Thyroid gland (tissue), 4 donors: ENCODE data around the gene SPATA13. TPM values are rescaled to one million over a fixed set of nuclear protein-coding genes. Genes with fewer than 3 reads are reported as not detected.

ENCODE experiments used
- DNase-seq, 2 donors: peaks; one replicate each; pipeline ENCODE4 v3.0.0-alpha.2; 2019
- H3K27ac ChIP-seq, 3 donors: fragments of 200-600 bp; sonication (generic); 1 replicate in 2 of 3; 2 replicates in 1 of 3; pipeline ENCODE4 v1.5.1; 2016 to 2019; ENCODE audit warnings: mild to moderate bottlenecking in 1 of 3, moderate library complexity in 1 of 3
- H3K27me3 ChIP-seq: fragments of 200-600 bp; sonication (generic); one replicate; pipeline ENCODE4 v1.5.1; 2019
- H3K36me3 ChIP-seq, 2 donors: fragments of 200-600 bp; sonication (generic); one replicate each; pipeline ENCODE4 v1.5.1; 2016 to 2019
- H3K4me1 ChIP-seq, 2 donors: fragments of 200-600 bp; sonication (generic); one replicate each; pipeline ENCODE4 v1.5.1; 2017 to 2019
- H3K4me3 ChIP-seq, 3 donors: fragments of 200-600 bp; sonication (generic); replicated peaks in 1 of 3; 1 replicate in 2 of 3; 2 replicates in 1 of 3; pipeline ENCODE4 v1.5.1; 2016; ENCODE audit warnings: mild to moderate bottlenecking in 1 of 3
- H3K9me3 ChIP-seq: fragments of 200-600 bp; sonication (generic); one replicate; pipeline ENCODE4 v1.5.1; 2017
- CTCF ChIP-seq, 6 experiments: fragments of 200-600 bp in 3 of 6; fragments of 450-650 bp in 3 of 6; sonication (generic) in 3 of 6; IDR thresholded peaks; one replicate each; pipeline ENCODE4 v1.5.1; 2016 to 2019; ENCODE audit warnings: antibody characterized with exemption in 6 of 6, mild to moderate bottlenecking in 2 of 6, inconsistent platforms in 1 of 6, moderate library complexity in 1 of 6
- POLR2A ChIP-seq, 2 donors: fragments of 450-650 bp; IDR thresholded peaks; one replicate each; pipeline ENCODE4 v1.6.1; 2017; ENCODE audit warnings: antibody characterized with exemption in 2 of 2, mild to moderate bottlenecking in 2 of 2, moderate library complexity in 1 of 2
- WGBS, 2 donors: methylation state at CpG; one replicate each; pipeline ENCODE4 v1.1.5; 2017; 5-methylcytosine and 5-hydroxymethylcytosine counted together
- intact Hi-C: fragments of 100-400 bp; cut with DNase I; formaldehyde crosslinking; loops from one replicate; pipeline ENCODE4 v1.15.1; 2023
- total RNA-seq, 4 donors: library from RNA; depleted of rRNA; stranded (reverse); fragments of >200 nt; gene quantifications; one replicate each; pipeline ENCODE4 v1.2.3, GENCODE V29; 2016

Gene SPATA13
- total RNA-seq, 4 donors from 2014 or later = 43.2 to 95.4 (median 51.1) TPM

- Histone ChIP-seq H3K27ac (peak overlapping the region; percentile 89 to 97 (median 90)), H3K9me3 (no peaks in the 10 kb centered on the region), H3K4me3 (no peak overlapping the region), H3K27me3 (no peaks in the 10 kb centered on the region), H3K4me1 (peaks cover 75 to 80% of the 10 kb centered on the region in 2 donors), H3K36me3 (no peaks in the 10 kb centered on the region)
- TF ChIP-seq CTCF (IDR thresholded peaks at IDR 0.05) = no peak
- peak in 1 of 2 donors; percentile 18 for TF ChIP-seq POLR2A (IDR thresholded peaks at IDR 0.05)
- intact Hi-C loops = no loop called here
- 27 to 42% methylated on average over 5 of the region's 5 CpGs for WGBS, 2 donors
- peak; percentile 67 to 73 for DNase-seq
Observed at GRCh38 chr13:24212254-24212653, 51.7 kb downstream of the SPATA13 start.

- Histone ChIP-seq H3K36me3 (no peaks in the 10 kb centered on the region), H3K4me1 (peaks cover 75 to 81% of the 10 kb centered on the region in 2 donors), H3K4me3 (no peak overlapping the region), H3K27me3 (no peaks in the 10 kb centered on the region), H3K9me3 (no peaks in the 10 kb centered on the region), H3K27ac (peak overlapping the region; percentile 89 to 97 (median 90))
- DNase-seq = peak; percentile 70 to 72
- peak; percentile 12 to 43 for TF ChIP-seq POLR2A (IDR thresholded peaks at IDR 0.05)
- no peak for TF ChIP-seq CTCF (IDR thresholded peaks at IDR 0.05)
- intact Hi-C loops = no loop called here
- WGBS, 2 donors = 39 to 43% methylated on average over 7 of the region's 7 CpGs
Observed at GRCh38 chr13:24212674-24213073, 52.2 kb downstream of the SPATA13 start.

GRCh38 chr13:24213932-24214331, 53.4 kb downstream of the SPATA13 start:
- no peaks in the 10 kb centered on the region for H3K9me3 ChIP-seq
- WGBS, 2 donors = 84 to 92% methylated on average over 3 of the region's 3 CpGs
- H3K27me3 ChIP-seq = no peaks in the 10 kb centered on the region
- TF ChIP-seq CTCF (IDR thresholded peaks at IDR 0.05) (no peak), POLR2A (IDR thresholded peaks at IDR 0.05) (no peak)
- no peaks in the 10 kb centered on the region for H3K36me3 ChIP-seq
- H3K4me3 ChIP-seq = no peak overlapping the region
- intact Hi-C loops = no loop called here
- peaks cover 74 to 81% of the 10 kb centered on the region in 2 donors for H3K4me1 ChIP-seq
- no peak for DNase-seq
- peak overlapping the region; percentile 89 to 97 (median 90) for H3K27ac ChIP-seq

GRCh38 chr13:24214528-24214927, 54.0 kb downstream of the SPATA13 start:
- TF ChIP-seq CTCF (IDR thresholded peaks at IDR 0.05) = no peak
- no peak for TF ChIP-seq POLR2A (IDR thresholded peaks at IDR 0.05)
- no peaks in the 10 kb centered on the region for H3K9me3 ChIP-seq
- H3K4me1 ChIP-seq = peaks cover 71 to 76% of the 10 kb centered on the region in 2 donors
- H3K4me3 ChIP-seq = no peak overlapping the region
- intact Hi-C loops = no loop called here
- 92 to 98% methylated on average over 2 of the region's 2 CpGs for WGBS, 2 donors
- peak overlapping the region; percentile 65 to 97 (median 90) for H3K27ac ChIP-seq
- H3K27me3 ChIP-seq = no peaks in the 10 kb centered on the region
- no peak for DNase-seq
- no peaks in the 10 kb centered on the region for H3K36me3 ChIP-seq

- TF ChIP-seq POLR2A (IDR thresholded peaks at IDR 0.05) = no peak
- no peak for TF ChIP-seq CTCF (IDR thresholded peaks at IDR 0.05)
- Histone ChIP-seq H3K4me3 (no peak overlapping the region), H3K9me3 (no peaks in the 10 kb centered on the region), H3K27me3 (no peaks in the 10 kb centered on the region), H3K27ac (peak overlapping the region; percentile 65 to 97 (median 90)), H3K36me3 (no peaks in the 10 kb centered on the region), H3K4me1 (peaks cover 71 to 81% of the 10 kb centered on the region in 2 donors)
- WGBS, 2 donors = 54 to 71% methylated on average over 1 of the region's 1 CpG
- intact Hi-C loops = loop anchor here (5.0 kb wide), 1 partner anchor 293 kb away; no protein-coding TSS in a partner anchor
- DNase-seq = no peak
Observed at GRCh38 chr13:24215126-24215525, 54.6 kb downstream of the SPATA13 start.
